Type B pancreatic cell (in vitro differentiated cells): ENCODE data around the gene ZNF138. TPM values are rescaled to one million over a fixed set of nuclear protein-coding genes. Genes with fewer than 3 reads are reported as not detected.

ENCODE experiments used
- DNase-seq: peaks from one replicate; pipeline ENCODE4 v3.0.0; 2021; ENCODE audit warnings: mixed read lengths; ENCODE audit not compliant: unreplicated experiment; ENCODE audit errors: extremely low spot score
- H3K27ac Mint-ChIP-seq: 2 replicates; pipeline ENCODE4 v1.8.0; 2021; ENCODE audit warnings: mild to moderate bottlenecking, mixed read lengths
- H3K27me3 Mint-ChIP-seq: 2 replicates; pipeline ENCODE4 v1.8.0; 2021; ENCODE audit warnings: mixed read lengths
- H3K36me3 Mint-ChIP-seq: 2 replicates; pipeline ENCODE4 v1.8.0; 2021; ENCODE audit warnings: mixed read lengths
- H3K4me1 Mint-ChIP-seq: one replicate; pipeline ENCODE4 v1.8.0; 2021; ENCODE audit warnings: mixed read lengths; ENCODE audit not compliant: unreplicated experiment
- H3K4me3 Mint-ChIP-seq: 2 replicates; pipeline ENCODE4 v1.8.0; 2021; ENCODE audit warnings: mild to moderate bottlenecking, mixed read lengths
- H3K9me3 Mint-ChIP-seq: 2 replicates; pipeline ENCODE4 v1.8.0; 2021; ENCODE audit warnings: mixed read lengths
- total RNA-seq: library from RNA; stranded (reverse); gene quantifications from 2 replicates; pipeline ENCODE4 v1.2.1, GENCODE V29; 2021; ENCODE audit warnings: low replicate concordance
- TF ChIP-seq, protein P1 (sequence below): fragments of 200-600 bp; sonication (generic); conservative IDR thresholded peaks from 2 replicates; pipeline ENCODE4 v1.5.0; 2021; ENCODE audit warnings: antibody characterized with exemption, mild to moderate bottlenecking

ZNF138 gene
- total RNA-seq, 1 donor from 2014 or later, result 11.6 TPM

DNA sequence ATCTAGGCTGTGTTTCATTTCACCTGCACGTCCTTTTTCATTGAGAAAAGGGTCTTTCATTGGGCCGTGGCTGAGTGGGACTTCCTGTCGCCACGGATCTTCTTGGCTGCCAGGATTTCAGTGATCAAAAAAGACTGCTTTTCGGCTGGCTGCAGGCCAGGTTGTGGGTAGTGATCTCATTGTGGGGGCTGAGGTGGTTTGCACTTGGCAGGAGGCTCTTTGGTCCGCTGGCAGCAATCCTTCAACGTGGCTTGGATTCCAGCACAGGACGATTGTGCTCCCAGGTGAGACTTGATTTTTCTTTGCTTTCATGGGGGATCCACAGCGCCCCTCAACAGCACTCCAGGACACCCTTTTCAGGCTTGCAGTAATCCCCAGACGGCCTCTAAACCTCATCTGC is 79.9 kb downstream of the ZNF138 start:
- peaks cover 5% of the 10 kb centered on the region for H3K27me3 Mint-ChIP-seq

DNA sequence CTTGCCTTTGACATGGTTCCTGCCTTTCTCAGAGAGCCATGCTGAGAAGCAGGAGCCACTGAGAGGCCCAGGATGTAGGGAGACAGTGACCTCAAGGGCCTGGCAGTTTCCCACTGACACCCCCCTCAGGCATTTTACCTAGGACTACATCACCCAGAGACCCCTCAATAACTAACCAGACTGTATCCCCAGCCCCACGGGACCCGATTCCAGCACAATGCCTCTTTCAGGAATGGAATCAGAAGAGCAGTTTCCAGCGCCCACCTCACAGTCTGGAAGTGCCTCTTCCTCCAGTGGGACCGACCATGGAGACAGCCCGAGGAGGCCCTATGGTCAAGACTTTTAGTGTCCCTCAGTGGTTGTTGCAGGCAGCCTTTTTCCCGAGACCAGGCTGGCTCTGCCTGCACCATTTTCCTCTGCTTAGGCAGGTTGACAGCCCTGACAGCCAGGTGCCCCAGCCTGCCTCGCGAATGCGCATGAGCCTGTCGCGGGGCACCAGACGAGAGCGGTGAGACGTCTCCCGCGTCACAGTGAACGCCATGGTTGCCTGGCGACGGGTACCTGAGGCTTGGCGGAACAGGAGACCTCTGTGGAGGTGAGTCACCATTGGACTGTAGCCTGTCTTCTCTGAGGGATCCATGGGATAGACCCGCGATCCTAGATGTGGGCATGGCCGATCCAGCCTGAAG is 80.5 kb downstream of the ZNF138 start:
- no peak overlapping the region for H3K4me3 Mint-ChIP-seq
- no peaks in the 10 kb centered on the region for H3K9me3 Mint-ChIP-seq
- no peak for DNase-seq
- no peak overlapping the region for H3K27ac Mint-ChIP-seq
- peaks cover 5% of the 10 kb centered on the region for H3K27me3 Mint-ChIP-seq
- TF ChIP-seq, protein P1, sequence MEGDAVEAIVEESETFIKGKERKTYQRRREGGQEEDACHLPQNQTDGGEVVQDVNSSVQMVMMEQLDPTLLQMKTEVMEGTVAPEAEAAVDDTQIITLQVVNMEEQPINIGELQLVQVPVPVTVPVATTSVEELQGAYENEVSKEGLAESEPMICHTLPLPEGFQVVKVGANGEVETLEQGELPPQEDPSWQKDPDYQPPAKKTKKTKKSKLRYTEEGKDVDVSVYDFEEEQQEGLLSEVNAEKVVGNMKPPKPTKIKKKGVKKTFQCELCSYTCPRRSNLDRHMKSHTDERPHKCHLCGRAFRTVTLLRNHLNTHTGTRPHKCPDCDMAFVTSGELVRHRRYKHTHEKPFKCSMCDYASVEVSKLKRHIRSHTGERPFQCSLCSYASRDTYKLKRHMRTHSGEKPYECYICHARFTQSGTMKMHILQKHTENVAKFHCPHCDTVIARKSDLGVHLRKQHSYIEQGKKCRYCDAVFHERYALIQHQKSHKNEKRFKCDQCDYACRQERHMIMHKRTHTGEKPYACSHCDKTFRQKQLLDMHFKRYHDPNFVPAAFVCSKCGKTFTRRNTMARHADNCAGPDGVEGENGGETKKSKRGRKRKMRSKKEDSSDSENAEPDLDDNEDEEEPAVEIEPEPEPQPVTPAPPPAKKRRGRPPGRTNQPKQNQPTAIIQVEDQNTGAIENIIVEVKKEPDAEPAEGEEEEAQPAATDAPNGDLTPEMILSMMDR, result no peak
- no peaks in the 10 kb centered on the region for H3K4me1 Mint-ChIP-seq
- H3K36me3 Mint-ChIP-seq, result no peaks in the 10 kb centered on the region

More for the DNA sequence above, 79.9 kb downstream of the ZNF138 start:
- no peaks in the 10 kb centered on the region for H3K36me3 Mint-ChIP-seq
- no peak overlapping the region for H3K27ac Mint-ChIP-seq
- H3K9me3 Mint-ChIP-seq, result no peaks in the 10 kb centered on the region
- TF ChIP-seq, protein P1, result no peak
- no peak overlapping the region for H3K4me3 Mint-ChIP-seq
- no peak for DNase-seq
- no peaks in the 10 kb centered on the region for H3K4me1 Mint-ChIP-seq

DNA sequence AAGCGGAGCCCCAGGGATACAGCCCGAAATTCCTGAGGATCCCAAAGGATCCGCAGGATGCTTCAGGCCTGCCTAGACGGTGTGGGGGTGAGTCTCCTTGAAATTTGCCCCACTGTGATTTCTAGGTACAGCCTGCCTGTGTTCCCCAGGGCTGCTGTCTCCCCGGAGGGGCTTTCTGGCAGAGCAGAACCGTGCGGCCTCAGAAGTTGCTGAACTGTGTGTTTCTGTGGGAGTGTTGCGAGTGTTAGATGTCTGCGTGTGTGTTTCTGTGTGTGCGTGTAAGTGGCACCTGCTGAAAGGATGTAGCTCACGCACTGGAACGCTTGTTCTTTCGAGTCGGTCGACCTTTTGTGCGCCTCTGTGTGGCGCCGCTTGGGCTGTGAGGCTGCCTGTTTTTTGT is 81.0 kb downstream of the ZNF138 start:
- DNase-seq, result no peak
- H3K4me1 Mint-ChIP-seq, result no peaks in the 10 kb centered on the region
- H3K9me3 Mint-ChIP-seq, result no peaks in the 10 kb centered on the region
- no peaks in the 10 kb centered on the region for H3K36me3 Mint-ChIP-seq
- H3K27me3 Mint-ChIP-seq, result peaks cover 5% of the 10 kb centered on the region
- TF ChIP-seq, protein P1, result no peak
- no peak overlapping the region for H3K4me3 Mint-ChIP-seq
- H3K27ac Mint-ChIP-seq, result no peak overlapping the region

DNA sequence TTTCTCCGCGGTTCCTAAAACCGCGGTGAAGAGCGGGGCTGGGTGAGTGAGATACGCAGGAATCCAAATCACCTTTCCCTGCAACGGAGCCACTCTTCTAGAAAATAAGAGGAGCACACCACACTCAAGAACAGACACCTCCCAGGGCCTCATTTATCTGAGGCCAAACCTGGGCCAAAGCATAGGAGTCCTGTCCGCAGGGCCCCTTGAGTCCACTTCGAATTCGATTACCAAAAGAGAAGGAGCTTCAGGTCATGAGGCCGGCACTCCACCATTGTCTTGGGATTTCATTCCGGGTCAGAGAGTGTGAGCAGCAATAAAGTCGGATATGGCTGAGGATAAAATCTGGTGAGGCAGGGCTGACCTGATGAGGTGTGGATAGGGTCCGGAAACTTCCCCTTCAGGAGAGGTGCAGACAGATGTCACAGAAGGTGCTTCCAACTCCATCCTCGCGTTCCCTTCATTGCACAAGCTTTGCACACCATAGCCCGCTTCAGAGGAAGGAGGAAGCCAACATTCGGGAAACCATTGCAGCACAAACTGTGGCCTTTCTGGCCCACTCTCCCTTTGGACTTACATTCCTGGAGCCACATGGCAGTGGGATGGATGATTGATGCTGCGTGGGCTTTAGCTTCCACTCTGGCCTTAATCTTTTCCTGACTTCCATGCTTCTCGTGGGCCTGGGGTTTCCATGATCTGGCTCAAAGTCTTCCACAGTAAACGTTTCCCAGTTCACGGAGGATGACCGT is 81.6 kb downstream of the ZNF138 start:
- TF ChIP-seq, protein P1, result no peak
- Mint-ChIP-seq H3K36me3 (no peaks in the 10 kb centered on the region), H3K27me3 (peaks cover 5% of the 10 kb centered on the region), H3K4me1 (no peaks in the 10 kb centered on the region), H3K27ac (no peak overlapping the region), H3K4me3 (no peak overlapping the region), H3K9me3 (no peaks in the 10 kb centered on the region)
- DNase-seq, result peak; percentile 24

DNA sequence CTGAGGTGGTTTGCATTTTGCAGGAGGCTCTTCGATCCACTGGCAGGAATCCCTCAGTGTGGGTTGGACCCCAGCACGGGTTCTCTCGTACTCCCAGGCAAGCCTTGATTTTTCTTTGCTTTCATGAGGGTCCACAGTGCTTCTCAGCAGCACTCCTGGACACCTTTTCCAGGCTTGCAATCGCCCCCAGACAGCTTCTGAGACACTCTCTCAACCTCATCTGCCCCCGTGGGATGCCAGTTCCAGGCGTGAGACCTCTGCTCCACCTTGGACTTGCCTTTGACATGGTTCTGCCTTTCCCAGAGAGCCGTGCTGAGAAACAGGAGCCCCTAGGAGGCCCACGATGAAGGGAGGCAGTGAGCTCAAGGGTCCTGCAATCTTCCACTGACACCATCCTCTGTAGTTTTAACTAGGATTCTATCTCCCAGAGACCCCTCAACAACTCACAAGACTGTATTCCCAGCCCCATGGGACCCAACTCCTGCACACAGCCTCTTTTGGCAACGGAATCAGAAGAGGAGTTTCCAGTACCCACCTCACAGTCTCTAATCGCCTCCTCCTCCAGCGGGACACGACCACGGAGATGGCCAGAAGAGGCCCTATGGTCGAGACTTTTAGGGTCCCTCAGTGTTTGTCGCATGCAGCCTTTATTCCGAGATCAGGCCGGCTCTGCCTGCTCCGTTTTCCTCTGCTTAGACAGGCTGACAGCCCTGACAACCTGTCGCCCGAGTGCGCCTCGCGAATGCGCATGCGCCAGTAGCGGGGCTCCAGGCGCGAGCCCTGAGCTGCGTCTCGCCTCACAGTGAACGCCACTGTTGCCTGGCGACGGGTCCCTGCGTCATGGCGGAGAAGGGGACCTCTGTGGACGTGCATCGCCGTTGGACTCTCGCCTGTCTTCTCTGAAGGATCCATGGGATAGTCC is 82.8 kb downstream of the ZNF138 start:
- peaks cover 5% of the 10 kb centered on the region for H3K27me3 Mint-ChIP-seq
- H3K4me3 Mint-ChIP-seq, result peak overlapping the region; percentile 73
- H3K36me3 Mint-ChIP-seq, result no peaks in the 10 kb centered on the region
- DNase-seq, result peak; percentile 72
- H3K4me1 Mint-ChIP-seq, result no peaks in the 10 kb centered on the region
- H3K27ac Mint-ChIP-seq, result no peak overlapping the region
- TF ChIP-seq, protein P1, result no peak
- no peaks in the 10 kb centered on the region for H3K9me3 Mint-ChIP-seq
